ENCODE measurements around the gene KRT25.

The KRT25 gene

DNA sequence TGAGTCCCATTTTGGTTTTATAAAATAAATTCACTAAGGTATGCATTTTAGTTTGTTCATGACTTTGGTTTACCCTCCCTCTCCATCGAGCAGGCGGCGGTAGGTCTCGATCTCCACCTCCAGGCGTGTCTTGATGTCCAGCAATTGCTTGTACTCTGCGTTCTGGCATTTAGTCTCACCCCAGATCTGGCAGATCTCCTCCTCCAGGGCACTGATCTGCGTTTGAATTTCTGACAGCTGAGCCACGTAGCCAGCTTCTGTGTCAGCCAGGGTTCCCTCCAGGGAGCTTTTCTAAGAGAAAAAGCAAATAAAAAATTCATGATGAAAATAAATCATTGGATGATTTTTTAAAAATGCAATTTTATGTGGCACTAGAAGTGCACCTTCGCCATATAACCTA lies 55.8 kb downstream of the KRT25 start:
- no peak for DNase-seq (ENCODE audit: extremely low read depth in 1 of 2, low read depth in 1 of 2)
